ENCODE results near the gene ZSWIM3.

The ZSWIM3 gene

DNA sequence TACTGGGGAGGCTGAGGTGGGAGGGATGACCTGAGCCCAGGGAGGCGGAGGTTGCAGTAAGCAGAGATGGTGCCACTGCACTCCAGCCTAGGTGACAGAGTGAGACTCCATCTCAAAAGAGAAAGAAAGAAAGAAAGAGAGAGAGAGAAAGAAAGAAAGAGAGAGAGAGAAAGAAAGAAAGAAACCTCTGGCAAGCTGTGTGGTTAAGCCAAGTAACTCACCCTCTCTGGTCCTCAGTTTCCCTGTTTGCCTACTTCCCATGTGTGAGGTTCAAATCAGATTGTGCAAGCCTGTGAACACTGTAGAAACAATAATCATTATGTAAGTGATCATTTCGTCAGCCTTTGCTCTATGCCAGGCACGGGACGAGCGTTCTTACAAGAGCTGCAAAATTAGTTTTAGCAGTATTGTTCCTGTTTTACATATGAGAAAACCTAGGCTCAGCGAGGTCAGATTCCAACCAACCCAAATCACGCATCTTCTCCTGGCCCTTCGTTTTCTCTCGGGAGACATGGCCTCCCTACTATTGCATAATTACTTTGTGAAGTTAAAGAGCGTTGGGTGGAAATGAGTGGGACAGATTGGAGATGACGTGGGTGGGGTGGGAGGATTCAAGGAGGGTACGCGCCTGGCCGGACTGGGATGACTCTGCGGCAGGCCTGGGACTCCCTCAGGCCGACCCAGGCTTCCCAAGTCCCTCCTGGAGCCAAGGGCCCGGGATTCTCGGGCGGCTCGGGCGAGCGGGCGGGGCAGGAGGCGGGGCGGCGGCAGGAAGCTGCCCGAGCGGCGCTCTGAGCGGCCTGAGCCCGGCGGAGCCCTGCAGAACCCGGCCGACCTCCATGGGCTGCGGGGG, 24.2 kb upstream of the ZSWIM3 start, which contains the start of gene SNX21:
Gene SNX21 (plus strand): TSS at position 770 of the 853 bp plus-strand sequence. CDS start 121 bp downstream, outside the sequence.
- no peak for DNase-seq (ENCODE audit: low read depth, low spot score)

DNA sequence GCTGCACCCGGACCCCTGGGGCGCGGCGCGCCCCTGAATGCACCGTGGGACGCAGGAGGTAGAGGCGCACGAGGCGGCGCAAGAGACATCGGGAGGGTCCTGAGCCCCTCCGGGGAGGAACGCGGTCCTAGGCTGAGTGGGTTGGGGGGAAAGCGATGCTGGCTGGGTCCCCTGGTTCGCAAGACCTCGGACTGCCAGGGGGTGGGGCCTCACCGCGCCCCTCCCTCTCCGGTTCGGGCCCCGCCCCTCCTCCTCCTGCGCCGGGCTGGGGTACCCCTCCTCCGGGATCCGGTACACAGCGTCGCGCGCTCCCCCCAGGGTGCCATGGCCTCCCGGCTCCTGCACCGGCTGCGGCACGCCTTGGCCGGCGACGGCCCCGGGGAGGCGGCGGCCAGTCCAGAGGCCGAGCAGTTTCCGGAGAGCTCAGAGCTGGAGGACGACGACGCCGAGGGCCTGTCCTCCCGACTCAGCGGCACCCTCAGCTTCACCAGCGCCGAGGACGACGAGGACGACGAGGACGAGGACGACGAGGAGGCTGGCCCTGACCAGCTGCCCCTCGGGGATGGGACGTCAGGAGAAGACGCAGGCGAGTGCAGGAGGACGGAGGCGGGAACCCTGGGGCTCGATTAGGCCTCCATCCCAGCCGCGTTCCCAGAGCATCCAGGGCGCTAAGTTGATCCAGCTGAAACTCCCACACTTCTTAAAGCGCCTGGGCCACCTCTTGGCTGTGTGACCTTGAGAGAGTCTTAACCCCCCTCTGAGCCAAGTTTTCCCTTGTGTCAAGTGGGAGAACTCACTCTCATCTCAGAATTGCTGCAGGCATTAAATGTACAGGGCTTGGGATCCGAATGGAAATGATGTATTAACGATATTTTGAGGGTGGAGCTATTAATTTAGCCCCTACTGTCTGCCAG, 23.3 kb upstream of the ZSWIM3 start:
- no peak for DNase-seq (ENCODE audit: low read depth, low spot score)

DNA sequence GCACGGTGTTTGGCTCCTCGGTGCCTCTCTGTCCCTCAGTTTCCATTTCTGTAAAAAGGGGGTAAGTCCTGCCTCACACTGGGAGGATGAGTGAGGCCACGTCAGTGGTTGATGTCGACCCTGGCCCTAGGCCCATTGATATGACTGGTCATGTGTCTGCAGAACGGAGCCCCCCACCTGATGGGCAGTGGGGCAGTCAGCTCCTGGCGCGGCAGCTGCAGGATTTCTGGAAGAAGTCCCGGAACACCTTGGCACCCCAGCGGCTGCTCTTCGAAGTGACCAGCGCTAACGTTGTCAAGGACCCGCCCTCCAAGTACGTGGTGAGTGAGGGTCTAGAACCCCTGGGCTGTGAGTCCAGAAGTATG, 22.6 kb upstream of the ZSWIM3 start:
- no peak for DNase-seq (ENCODE audit: low read depth, low spot score)

DNA sequence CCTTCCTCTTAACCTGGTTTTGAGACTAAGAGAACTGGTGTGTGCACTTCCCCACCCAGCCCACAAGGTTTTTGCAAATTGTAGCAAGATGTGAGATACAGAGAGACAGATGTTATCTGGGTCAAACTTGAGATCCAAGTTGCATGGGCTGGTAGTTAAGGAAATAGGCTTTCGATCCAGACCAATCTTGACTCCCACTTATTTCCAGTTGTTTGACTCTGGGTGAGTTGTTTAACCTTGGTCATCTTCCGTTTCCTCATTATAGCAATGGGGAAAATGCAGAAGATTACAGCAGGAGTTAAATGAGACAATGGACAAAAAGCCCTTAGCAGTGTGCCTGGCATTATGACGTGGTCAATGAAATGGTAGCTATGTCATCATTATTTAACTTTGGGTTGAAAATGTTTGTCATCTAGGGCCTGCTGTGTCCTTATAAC, 22.1 kb upstream of the ZSWIM3 start:
- no peak for DNase-seq (ENCODE audit: low read depth, low spot score)

DNA sequence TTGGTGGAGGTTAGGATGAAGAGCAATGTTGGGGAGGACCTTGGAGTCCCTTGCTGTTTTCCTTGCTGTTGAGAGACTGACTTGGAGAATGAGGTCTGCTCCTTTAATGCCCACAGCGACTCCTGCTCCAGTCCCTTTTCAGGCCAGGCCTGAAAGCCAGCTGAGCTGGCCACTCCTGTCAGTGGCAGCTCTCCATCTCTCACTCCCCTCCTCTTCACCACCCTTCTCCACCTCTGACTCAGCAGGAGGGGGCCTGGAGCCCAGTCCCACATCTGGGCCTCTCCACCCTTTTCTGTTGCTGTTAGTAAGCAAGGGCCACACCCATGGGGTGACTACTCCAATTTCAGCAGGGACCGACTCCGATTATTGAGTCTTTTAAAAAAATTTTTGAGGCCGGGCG, 21.6 kb upstream of the ZSWIM3 start:
- DNase-seq (ENCODE audit: low read depth, low spot score): no peak

DNA sequence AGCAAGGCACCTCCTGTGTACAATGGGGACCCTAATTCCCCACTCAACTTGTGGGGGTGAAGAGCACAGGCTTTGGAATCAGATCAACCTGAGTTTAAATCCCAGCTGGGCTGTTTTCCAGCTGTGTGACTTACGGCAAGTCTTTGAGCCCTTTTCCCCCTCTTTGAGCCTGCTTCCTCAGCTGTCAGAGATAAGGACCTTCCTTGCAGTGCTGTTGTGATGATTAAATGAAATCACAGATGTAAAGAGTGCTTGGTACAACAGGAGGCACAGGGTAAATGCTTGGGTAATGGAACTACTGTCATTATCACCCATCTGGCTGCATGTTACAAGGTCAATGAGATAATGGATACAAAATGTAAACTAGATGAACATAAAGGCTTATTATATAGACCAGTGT, 20.6 kb upstream of the ZSWIM3 start:
- no peak for DNase-seq (ENCODE audit: low read depth, low spot score)

DNA sequence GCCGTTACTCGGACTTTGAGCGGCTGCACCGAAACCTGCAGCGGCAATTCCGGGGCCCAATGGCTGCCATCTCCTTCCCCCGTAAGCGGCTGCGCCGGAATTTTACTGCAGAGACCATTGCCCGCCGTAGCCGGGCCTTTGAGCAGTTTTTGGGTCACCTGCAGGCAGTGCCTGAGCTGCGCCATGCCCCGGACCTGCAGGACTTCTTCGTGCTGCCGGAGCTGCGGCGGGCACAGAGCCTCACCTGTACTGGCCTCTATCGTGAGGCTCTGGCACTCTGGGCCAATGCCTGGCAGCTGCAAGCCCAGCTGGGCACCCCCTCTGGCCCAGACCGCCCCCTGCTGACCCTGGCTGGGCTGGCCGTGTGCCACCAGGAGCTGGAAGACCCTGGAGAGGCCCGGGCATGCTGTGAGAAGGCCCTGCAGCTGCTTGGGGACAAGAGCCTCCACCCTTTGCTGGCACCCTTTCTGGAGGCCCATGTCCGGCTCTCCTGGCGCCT, 16.7 kb upstream of the ZSWIM3 start:
- DNase-seq (ENCODE audit: low read depth, low spot score): no peak

DNA sequence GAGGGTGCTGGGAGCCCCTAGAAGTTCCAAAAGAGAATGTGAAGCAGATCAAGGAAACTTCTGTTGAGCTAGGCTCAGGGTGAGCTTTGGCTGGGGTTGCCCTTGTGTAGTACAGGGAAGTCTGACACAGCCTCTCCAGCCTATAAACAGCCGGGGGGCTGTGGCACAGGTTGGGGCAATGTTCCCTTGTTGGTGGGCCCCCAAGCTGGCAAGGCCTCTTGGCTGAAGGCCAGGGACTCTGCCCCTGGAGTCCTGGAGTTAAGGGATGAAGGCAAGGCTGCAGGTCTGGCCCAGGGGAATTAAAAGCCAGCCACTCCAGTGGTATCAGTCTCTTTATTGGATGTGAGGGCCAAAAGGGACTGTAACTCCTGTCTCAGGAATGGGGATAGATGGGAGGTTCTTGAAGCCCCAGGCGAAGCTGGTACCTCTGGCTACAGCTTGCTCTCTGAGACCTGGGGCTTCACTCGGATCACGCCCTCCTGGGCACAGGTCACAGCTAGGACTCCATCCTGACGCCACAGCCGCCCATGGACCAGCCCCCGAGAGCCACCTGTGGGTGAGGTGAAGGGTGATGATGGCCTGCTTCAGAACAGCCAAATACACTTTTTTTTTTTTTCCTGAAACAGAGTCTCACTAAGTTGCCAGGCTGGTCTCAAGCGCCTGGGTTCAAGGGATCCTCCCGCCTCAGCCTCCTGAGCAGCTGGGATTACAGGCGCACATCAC, 15.8 kb upstream of the ZSWIM3 start:
- DNase-seq (ENCODE audit: low read depth, low spot score): no peak

DNA sequence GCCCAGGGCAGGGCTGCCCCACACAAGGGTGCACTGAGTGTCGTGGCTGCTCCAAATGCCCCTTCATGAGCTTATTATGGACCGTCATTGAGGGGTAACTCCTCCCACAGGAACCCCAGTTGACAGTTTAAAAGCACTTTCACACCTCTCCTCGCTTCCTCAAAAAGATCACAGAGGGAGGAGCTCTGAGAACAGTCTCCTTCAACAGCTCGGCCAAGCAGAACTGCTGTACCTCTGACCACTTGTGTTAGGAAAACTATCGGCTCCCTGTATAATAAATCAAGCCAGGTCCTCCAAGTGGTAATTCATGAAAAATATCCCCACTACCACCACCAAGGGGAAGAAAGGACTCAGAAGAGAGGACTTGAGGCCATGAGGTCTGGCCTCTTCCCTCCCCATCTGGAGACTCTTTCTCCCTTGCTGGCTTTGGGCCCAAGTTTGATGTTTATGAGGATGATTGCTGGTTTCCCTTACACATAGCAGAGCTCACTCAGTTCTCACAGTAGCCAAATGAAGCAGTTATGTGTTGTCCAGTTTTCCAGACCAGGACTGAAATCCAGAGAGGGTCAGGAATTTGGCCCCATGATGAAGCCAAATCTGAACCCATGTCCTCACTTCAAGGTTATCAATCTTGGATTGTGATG, 15.1 kb upstream of the ZSWIM3 start:
- DNase-seq (ENCODE audit: low read depth, low spot score): no peak

DNA sequence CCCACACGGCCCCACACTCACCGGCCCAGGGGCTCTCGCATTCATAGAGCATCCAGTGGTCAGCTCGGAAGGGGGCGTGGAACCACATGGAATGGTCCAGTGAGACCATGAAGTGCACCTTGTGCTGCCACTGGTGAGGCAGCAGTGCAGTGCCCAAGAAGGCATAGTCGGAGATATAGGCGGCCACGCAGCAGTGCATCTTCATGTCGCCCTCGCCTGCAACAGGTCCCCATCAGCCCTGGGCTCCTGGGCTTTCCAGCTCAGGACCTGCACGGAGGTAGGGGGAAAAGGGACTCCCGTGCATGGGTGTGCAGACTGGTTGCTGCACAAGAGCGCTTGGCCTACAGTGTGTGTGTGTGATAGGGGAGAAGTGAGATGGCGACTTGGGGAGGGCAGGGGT, 13.9 kb upstream of the ZSWIM3 start:
- no peak for DNase-seq (ENCODE audit: low read depth, low spot score)

DNA sequence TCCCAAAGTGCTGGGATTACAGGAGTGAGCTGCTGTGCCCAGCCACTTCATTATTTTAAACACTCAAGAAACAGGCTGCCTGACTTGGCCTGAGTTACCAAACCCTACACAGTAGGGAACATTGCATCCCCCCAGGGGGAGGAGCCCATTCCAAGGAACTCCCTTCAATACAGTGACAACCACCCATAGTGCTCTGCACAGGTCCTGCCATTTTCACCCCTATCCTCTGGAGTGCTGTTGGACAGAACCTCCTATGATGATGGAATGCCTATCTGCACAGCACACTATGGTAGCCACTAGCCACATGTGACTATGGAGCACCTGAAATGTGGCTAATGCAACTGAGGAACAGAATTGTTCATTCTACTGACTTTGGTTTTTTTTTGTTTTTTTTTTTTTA, 12.0 kb upstream of the ZSWIM3 start:
- DNase-seq (ENCODE audit: low read depth, low spot score): no peak

DNA sequence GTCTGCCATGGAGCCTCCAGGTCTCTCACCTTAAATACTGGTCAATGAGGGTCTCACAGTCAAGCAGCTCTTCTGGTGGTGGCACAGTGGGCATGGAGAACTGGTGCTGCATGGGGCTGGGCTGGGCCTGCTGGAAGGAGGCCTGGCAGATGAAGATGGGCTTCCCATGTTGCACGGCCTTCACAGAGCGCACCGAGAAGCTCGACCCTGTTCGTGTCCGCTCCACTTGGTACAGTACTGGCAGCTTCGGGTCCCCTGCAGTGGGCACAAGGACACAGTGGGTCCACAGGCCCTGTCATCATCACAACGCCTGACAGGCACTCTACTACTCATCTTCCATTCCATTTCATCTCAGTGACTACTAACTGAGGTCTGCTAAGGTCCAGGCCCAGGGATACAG, 9.0 kb upstream of the ZSWIM3 start:
- DNase-seq (ENCODE audit: low read depth, low spot score): no peak

DNA sequence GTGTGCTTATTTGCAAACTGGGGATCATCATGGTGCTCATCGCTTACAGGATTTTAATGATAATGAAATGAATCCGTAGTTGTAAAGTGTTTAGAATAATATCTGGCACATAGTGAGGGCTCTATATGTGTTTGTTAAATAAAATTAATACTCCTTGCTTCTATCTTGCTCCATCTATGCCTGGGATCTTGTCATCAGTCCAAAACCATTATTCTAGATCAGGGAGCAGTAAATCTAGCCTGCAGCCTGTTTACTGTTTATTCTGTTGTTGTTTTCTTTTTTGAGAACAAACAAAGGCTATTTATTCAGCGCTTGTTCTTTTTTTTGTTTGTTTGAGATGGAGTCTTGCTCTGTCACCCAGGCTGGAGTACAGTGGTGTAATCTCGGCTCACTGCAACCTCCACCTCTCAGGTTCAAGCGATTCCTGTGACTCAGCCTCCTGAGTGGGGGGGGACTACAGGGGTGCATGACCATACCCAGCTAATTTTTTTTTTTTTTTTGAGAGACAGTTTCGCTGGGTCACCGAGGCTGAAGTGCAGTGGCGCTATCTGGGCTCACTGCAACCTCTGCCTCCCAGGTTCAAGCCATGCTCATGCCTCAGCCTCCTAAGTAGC, 8.3 kb upstream of the ZSWIM3 start:
- no peak for DNase-seq (ENCODE audit: low read depth, low spot score)

DNA sequence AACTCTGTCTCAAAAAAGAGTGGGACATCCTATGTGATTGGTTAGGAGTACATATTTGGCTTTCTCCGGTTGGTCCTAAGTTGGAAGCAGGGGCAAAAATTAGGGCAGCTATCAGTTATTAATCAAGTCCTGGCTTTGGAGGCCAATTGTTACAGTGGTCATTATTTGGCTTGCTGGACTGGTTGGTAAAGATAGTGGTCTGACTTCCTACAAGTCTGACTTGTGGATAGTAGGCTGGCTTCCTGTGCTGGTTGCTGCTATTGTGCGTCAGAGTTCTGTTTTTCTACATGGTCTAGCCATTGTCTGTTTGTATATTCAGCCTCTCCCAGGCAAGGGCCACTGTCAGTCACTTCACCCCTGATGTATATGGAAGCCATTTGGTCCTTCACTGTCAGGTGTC, 7.2 kb upstream of the ZSWIM3 start:
- no peak for DNase-seq (ENCODE audit: low read depth, low spot score)

DNA sequence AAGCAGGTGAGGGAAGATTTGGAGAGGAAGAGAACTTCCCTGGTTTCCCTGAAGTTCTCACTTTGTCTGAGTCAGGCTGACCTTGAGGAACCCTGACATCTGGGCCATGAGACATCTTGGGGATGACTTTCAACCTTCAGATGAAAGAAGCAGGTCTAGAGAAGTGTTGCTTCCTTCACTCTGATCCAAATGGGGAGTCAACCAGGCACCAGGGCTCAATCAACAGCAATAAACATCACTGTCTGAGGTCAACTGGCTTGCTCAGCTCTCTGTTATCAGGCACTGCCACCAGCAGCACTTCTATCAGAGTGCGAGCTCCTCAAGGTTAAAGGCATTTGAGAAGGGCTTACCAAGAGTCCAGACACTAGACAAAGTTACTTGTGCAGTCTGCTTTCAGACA, 6.5 kb upstream of the ZSWIM3 start:
- DNase-seq (ENCODE audit: low read depth, low spot score): no peak

DNA sequence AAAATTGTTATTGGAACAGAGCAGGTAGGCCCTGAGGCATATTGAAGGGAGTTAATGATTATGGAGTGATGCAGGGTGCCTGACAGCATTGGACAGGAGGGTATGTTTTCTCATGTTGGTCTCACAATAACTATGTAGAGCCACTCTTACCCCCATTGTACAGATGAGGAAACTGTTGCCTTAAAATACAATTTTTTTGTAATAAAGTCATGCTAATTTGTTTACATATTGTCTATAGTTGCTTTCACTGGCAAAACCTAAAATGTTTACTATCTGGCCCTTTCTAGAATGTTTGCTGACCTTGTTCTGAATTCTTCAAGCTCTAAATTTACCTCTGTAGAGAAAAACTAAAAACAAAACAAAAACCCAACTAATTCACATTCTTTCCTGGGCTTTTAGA, 5.9 kb upstream of the ZSWIM3 start:
- DNase-seq (ENCODE audit: low read depth, low spot score): no peak

DNA sequence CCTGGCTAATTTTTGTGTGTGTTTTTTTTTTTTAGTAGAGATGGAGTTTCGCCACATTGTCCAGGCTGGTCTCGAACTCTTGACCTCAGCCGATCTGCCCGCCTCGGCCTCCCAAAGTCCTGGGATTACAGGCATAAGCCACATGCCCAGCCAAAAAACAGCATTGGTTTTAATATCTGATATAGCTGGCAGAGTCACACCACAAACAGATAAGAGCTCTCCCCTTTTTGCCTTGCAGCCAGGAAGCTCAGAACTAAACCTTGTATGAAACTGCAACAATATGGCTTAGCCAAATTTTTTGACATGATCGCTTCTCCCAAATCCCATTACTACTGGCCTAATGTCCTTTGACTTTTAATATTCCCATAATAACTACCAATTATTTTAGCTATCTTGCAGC, 5.1 kb upstream of the ZSWIM3 start:
- no peak for DNase-seq (ENCODE audit: low read depth, low spot score)

DNA sequence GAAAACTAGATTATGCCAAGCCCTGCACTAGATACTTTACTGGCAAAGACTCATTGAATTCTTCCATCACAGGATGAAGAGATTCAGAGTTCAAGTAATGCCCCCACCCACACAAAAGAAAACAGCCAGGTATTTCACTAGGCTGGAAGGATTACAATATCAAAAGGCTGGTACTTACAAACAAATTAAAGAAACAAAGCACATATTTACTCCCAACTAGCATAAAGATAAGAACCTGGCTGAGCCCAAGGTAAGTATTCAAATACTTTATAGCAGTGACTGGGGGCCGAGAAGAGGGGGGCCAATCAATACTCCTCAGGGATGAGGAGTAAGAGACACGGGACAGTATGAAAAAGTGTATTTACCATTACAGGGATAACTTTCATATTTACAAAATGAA, 3.9 kb upstream of the ZSWIM3 start:
- DNase-seq (ENCODE audit: low read depth, low spot score): no peak

DNA sequence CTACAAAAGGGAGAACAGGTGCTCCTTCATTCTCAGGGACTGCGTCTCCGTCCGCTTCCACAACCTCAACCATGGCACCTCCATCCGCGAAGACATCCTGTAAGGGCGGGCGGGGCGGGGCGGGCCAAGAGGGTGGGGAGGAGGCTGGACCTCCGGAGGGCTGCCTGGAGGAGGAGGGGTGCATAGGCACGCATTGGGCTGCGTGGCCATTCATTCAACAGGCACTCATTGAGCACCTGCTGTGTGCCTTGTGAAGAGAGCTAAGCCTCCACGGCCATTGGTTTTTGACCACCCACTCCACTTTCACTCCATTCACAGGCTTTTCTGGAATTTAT, 435 bp downstream of the ZSWIM3 start:
- no peak for DNase-seq (ENCODE audit: low read depth, low spot score)

DNA sequence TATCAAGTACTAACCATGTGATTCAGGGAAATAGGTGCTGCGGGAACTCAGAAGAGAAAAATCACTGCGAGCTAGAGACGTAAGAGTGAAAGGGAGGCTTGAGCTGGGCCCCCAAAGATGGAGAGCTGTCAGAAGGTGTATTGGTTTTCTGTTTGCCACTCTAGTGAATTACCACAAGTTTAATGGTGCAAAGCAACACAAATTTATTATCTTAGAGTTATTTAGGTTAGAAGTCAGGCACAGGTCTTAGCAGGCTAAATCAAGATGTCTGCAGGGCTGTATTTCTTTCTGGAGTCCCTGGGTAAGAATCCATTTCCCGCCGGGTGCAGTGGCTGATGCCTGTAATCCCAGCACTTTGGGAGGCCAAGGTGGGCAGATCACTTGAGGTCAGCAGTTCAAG, 2.5 kb downstream of the ZSWIM3 start:
- DNase-seq (ENCODE audit: low read depth, low spot score): no peak

DNA sequence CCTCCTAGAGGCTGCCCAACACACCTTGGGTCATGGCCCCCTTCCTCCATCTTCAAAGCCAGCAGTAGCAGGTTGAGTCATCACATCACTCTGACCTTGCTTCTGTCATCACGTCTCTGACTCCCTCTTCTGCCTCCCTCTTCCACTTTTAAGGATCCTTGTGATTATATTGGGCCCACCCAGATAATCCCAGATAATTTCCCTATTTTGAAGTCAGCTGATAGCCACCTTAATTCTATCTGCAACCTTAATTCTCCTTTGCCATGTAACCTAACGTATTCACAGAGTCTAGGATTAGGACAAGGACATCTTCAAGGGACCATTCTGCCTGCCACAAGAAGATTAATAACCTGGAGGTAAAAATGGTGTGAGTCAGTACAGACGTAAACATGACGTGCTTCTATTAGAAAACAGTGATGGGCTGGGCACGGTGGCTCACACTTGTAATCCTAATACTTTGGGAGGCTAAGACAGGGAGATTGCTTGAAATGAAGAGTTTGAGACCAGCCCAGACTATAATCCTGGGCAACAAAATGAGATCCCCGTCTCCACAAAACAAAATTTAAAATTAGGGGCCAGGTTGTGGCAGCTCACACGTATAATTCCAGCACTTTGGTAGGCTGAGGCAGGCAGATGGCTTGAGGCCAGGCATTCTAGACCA, 3.3 kb downstream of the ZSWIM3 start:
- DNase-seq (ENCODE audit: low read depth, low spot score): no peak
